ENCODE results near the gene WT1. TPM values are rescaled to one million over a fixed set of nuclear protein-coding genes. Genes with fewer than 3 reads are reported as not detected.

WT1 gene
- total and polyA plus RNA-seq, 2 of the 13 experiments (the other 11 are each of a cell fraction or from before 2014, with no cell fraction given) = 0.15 to 0.31 TPM

- POLR2A ChIA-PET = no interaction called here
- Histone ChIP-seq H3K4me2 (ENCODE audit: low read depth, low read length) (peak overlapping the region; percentile 77), H4K20me1 (ENCODE audit: insufficient read depth, low read length) (no peaks in the 10 kb centered on the region), H3K4me3 (replicated peaks in 1 of 3; ENCODE audit: insufficient read depth in 1 of 3, low read depth in 2 of 3, low read length in 3 of 3) (peak overlapping the region; percentile 49 to 68 (median 57); a peak in 5 of 6 replicates), H3K27ac (ENCODE audit: extremely low read length, insufficient read depth, low read length) (no peak overlapping the region), H3K4me1 (ENCODE audit: insufficient read depth, low read length) (0 out of 2 replicates have a peak, but pooled peaks cover 7% of the 10 kb centered on the region), H3K9ac (ENCODE audit: insufficient read depth, low read depth, low read length) (no peak overlapping the region), H3K79me2 (ENCODE audit: insufficient read depth, low read length) (no peaks in the 10 kb centered on the region), H3K9me3 (ENCODE audit: low read length) (no peaks in the 10 kb centered on the region), H3K36me3 (replicated peaks in 1 of 2; ENCODE audit: control insufficient read depth in 1 of 2, insufficient read depth in 2 of 2, low read length in 2 of 2) (no peaks in the 10 kb centered on the region), H2AFZ (ENCODE audit: low read length) (no peak overlapping the region), H3K27me3 (ENCODE audit: control insufficient read depth in 1 of 2, insufficient read depth in 2 of 2, low read length in 2 of 2) (peaks cover 11 to 83% of the 10 kb centered on the region in 2 experiments)
- WGBS (ENCODE audit: low lambda C conversion rate) = 54% methylated on average over 12 of the region's 77 CpGs
- intact Hi-C loops (cut with micrococcal nuclease; ENCODE audit: unreplicated experiment) = loop anchor here (5.0 kb wide), 1 partner anchor 358 kb away; the partner anchor contains the start of gene CCDC73
- FAIRE-seq = no peak
- in situ Hi-C loops (cut with HindIII; ENCODE audit: extremely low pct_ligation_motif_present, low pct_unique_long_range_greater_than_20kb) = no loop called here
- peak; percentile 5 for DNase-seq (ENCODE audit: low spot score)
- CTCF ChIA-PET (ENCODE audit: low intra/inter-chr PET ratio, low total read pairs) = no interaction called here
- peak; percentile 83 for ATAC-seq
- BruUV-seq (replicated peaks) = no TSS peak
- no peak for TF ChIP-seq ZNF558 (CRISPR knock-in tag; IDR thresholded peaks at IDR 0.05; ENCODE audit: borderline replicate concordance)
- TF ChIP-seq PPARG (CRISPR knock-in tag; conservative IDR thresholded peaks at IDR 0.05) = no peak
- no peak for TF ChIP-seq PAF1 (CRISPR knock-in tag; IDR thresholded peaks at IDR 0.05)
- TF ChIP-seq ZNF687 (CRISPR knock-in tag; IDR thresholded peaks at IDR 0.05) = peak; percentile 27; the same call in 1 of the 2 replicates
- no peak for TF ChIP-seq ATF5 (CRISPR knock-in tag; IDR thresholded peaks at IDR 0.05; ENCODE audit: low read depth)
- TF ChIP-seq ZNF317 (CRISPR knock-in tag; IDR thresholded peaks at IDR 0.05) = no peak
- no peak for TF ChIP-seq FUBP1 (CRISPR knock-in tag; IDR thresholded peaks at IDR 0.05; ENCODE audit: borderline replicate concordance)
- no peak for TF ChIP-seq ZNF570 (CRISPR knock-in tag; IDR thresholded peaks at IDR 0.05; ENCODE audit: borderline replicate concordance)
- no peak for TF ChIP-seq RNF2 (conservative IDR thresholded peaks at IDR 0.05; ENCODE audit: low read depth)
- TF ChIP-seq ZNF678 (CRISPR knock-in tag; IDR thresholded peaks at IDR 0.05) = no peak
- TF ChIP-seq CBFB (CRISPR knock-in tag; IDR thresholded peaks at IDR 0.05) = no peak
- TF ChIP-seq GABPB1 (CRISPR knock-in tag; IDR thresholded peaks at IDR 0.05) = peak; percentile 34; the same call in 1 of the 2 replicates
- TF ChIP-seq MAZ (IDR thresholded peaks at IDR 0.05; ENCODE audit: borderline replicate concordance, low read depth, low read length) = no peak
- no peak for TF ChIP-seq MAZ (CRISPR knock-in tag; IDR thresholded peaks at IDR 0.05; ENCODE audit: low read depth)
- no peak for TF ChIP-seq ZNF598 (CRISPR knock-in tag; IDR thresholded peaks at IDR 0.05; ENCODE audit: borderline replicate concordance)
Observed at GRCh38 chr11:32434356-32435151, 785 bp downstream of the WT1 start.

Data from HepG2 (cell line).